GM23338 (cell line): ENCODE results near the gene TMEM269. TPM values are rescaled to one million over a fixed set of nuclear protein-coding genes. Genes with fewer than 3 reads are reported as not detected.

ENCODE experiments used
- ATAC-seq: fragments of 200-7000 bp; cut with Tn5 transposase; 3 replicates; pipeline ENCODE4 v1.9.1; 2020
- DNase-seq: peaks from one replicate; pipeline ENCODE4 v3.0.0-alpha.2; 2015; ENCODE audit warnings: low spot score
- H2AFZ ChIP-seq: fragments of 200-600 bp; sonication (generic); 2 replicates; pipeline ENCODE4 v1.8.0; 2016; ENCODE audit warnings: antibody characterized with exemption, mild to moderate bottlenecking, moderate library complexity
- H3F3A ChIP-seq: fragments of 200-600 bp; sonication (generic); replicated peaks from 2 replicates; pipeline ENCODE4 v1.8.0; 2017; ENCODE audit warnings: antibody characterized with exemption, mixed run types, low read depth
- H3K27ac ChIP-seq: fragments of 200-600 bp; sonication (generic); 2 replicates; pipeline ENCODE4 v1.6.1; 2016; ENCODE audit warnings: low read depth
- H3K27me3 ChIP-seq: fragments of 200-600 bp; sonication (generic); 2 replicates; pipeline ENCODE4 v1.8.0; 2016; ENCODE audit warnings: mild to moderate bottlenecking, mixed run types, moderate library complexity; ENCODE audit not compliant: insufficient read depth
- H3K36me3 ChIP-seq: fragments of 200-600 bp; sonication (generic); 2 replicates; pipeline ENCODE4 v1.8.0; 2016; ENCODE audit warnings: mild to moderate bottlenecking; ENCODE audit not compliant: insufficient read depth
- H3K4me1 ChIP-seq: fragments of 200-600 bp; sonication (generic); 2 replicates; pipeline ENCODE4 v1.8.0; 2016; ENCODE audit warnings: mild to moderate bottlenecking, moderate library complexity; ENCODE audit not compliant: insufficient read depth
- H3K4me2 ChIP-seq: fragments of 200-600 bp; sonication (generic); 2 replicates; pipeline ENCODE4 v1.7.1; 2017; ENCODE audit warnings: mixed run types
- H3K4me3 ChIP-seq: fragments of 200-600 bp; sonication (generic); 2 replicates; pipeline ENCODE4 v1.6.1; 2016; ENCODE audit warnings: mixed run types
- H3K79me2 ChIP-seq: fragments of 200-600 bp; sonication (generic); replicated peaks from 2 replicates; pipeline ENCODE4 v1.8.0; 2017; ENCODE audit warnings: mild to moderate bottlenecking; ENCODE audit not compliant: insufficient read depth
- H3K9me2 ChIP-seq: fragments of 200-600 bp; sonication (generic); 2 replicates; pipeline ENCODE4 v1.8.0; 2017; ENCODE audit not compliant: insufficient read depth
- H4K20me1 ChIP-seq: fragments of 200-600 bp; sonication (generic); replicated peaks from 2 replicates; pipeline ENCODE4 v1.8.0; 2017; ENCODE audit warnings: mild to moderate bottlenecking; ENCODE audit not compliant: insufficient read depth
- H3K27ac Mint-ChIP-seq: 2 replicates; pipeline ENCODE4 v1.8.0; 2020; ENCODE audit warnings: inconsistent platforms, mild to moderate bottlenecking, moderate library complexity, mixed read lengths
- H3K27me3 Mint-ChIP-seq: 3 replicates; pipeline ENCODE4 v1.8.0; 2022; ENCODE audit warnings: low read depth, mild to moderate bottlenecking, moderate library complexity, mixed read lengths, inconsistent platforms; ENCODE audit not compliant: insufficient read depth, poor library complexity
- H3K36me3 Mint-ChIP-seq: 3 replicates; pipeline ENCODE4 v1.8.0; 2021; ENCODE audit warnings: low read depth, mild to moderate bottlenecking, inconsistent platforms, moderate library complexity, mixed read lengths
- H3K4me1 Mint-ChIP-seq: 3 replicates; pipeline ENCODE4 v1.8.0; 2020; ENCODE audit warnings: mild to moderate bottlenecking, inconsistent platforms, mixed read lengths
- H3K4me3 Mint-ChIP-seq: 3 replicates; pipeline ENCODE4 v1.8.0; 2021; ENCODE audit warnings: moderate library complexity, mild to moderate bottlenecking, inconsistent platforms, mixed read lengths
- H3K9me3 Mint-ChIP-seq: 3 replicates; pipeline ENCODE4 v1.8.0; 2020; ENCODE audit warnings: moderate library complexity, mild to moderate bottlenecking, inconsistent platforms, mixed read lengths
- CREB1 ChIP-seq: fragments of 250-450 bp; sonication (Bioruptor Pico); IDR thresholded peaks from 2 replicates; pipeline ENCODE4 v1.5.0; 2020; ENCODE audit warnings: low read depth, mild to moderate bottlenecking, moderate library complexity
- EZH2 ChIP-seq: fragments of 200-600 bp; sonication (generic); IDR thresholded peaks from one replicate; pipeline ENCODE4 v1.8.0; 2017; ENCODE audit warnings: antibody characterized with exemption, mild to moderate bottlenecking, low read depth; ENCODE audit not compliant: unreplicated experiment
- EZH2phosphoT487 ChIP-seq: fragments of 200-600 bp; sonication (generic); IDR thresholded peaks from one replicate; pipeline ENCODE4 v1.8.1; 2018; ENCODE audit warnings: antibody characterized with exemption; ENCODE audit not compliant: unreplicated experiment
- JUNB ChIP-seq: IDR thresholded peaks from one replicate; pipeline ENCODE4 v1.6.1; 2016; ENCODE audit warnings: antibody characterized with exemption; ENCODE audit not compliant: unreplicated experiment
- NANOG ChIP-seq: IDR thresholded peaks from 2 replicates; pipeline ENCODE4 v1.6.1; 2016; ENCODE audit warnings: antibody characterized with exemption, borderline replicate concordance
- POLR2AphosphoS5 ChIP-seq: IDR thresholded peaks from 2 replicates; pipeline ENCODE4 v1.6.1; 2016; ENCODE audit warnings: antibody characterized with exemption, low read depth
- STAT1 ChIP-seq: IDR thresholded peaks from one replicate; pipeline ENCODE4 v1.6.1; 2016; ENCODE audit warnings: antibody characterized with exemption; ENCODE audit not compliant: unreplicated experiment
- ZNF114 ChIP-seq: fragments of 250-450 bp; sonication (Bioruptor Pico); IDR thresholded peaks from 2 replicates; pipeline ENCODE4 v1.5.0; 2020; ENCODE audit warnings: mild to moderate bottlenecking, moderate library complexity
- ZNF331 ChIP-seq: fragments of 250-450 bp; sonication (Bioruptor Pico); IDR thresholded peaks from 2 replicates; pipeline ENCODE4 v1.5.0; 2020; ENCODE audit warnings: low read depth, mild to moderate bottlenecking, moderate library complexity
- polyA plus RNA-seq: library from polyadenylated mRNA; unstranded; fragments of >200 nt; fragmentation: Nextera tagmentation; extraction: Ambion mirVana; gene quantifications from 2 replicates; pipeline ENCODE4 v1.2.1, GENCODE V29; 2016
- total RNA-seq: library from RNA; depleted of rRNA; stranded (reverse); fragments of >200 nt; shearing (Covaris generic); gene quantifications from 2 replicates; pipeline ENCODE4 v1.2.3, GENCODE V29; 2014
- TF ChIP-seq, protein P1 (sequence below): IDR thresholded peaks from one replicate; pipeline ENCODE4 v1.6.1; 2018; ENCODE audit warnings: antibody characterized with exemption; ENCODE audit not compliant: unreplicated experiment
- TF ChIP-seq, protein P2 (sequence below): IDR thresholded peaks from 2 replicates; pipeline ENCODE4 v1.6.1; 2016; ENCODE audit warnings: antibody characterized with exemption
- TF ChIP-seq, protein P3 (sequence below), 2 experiments: fragments of 200-600 bp in 1 of 2; sonication (generic) in 1 of 2; conservative IDR thresholded peaks; 2 replicates each; pipeline versions ENCODE4 v1.5.1 to v1.6.1; 2016 to 2017; ENCODE audit warnings: antibody characterized with exemption in 2 of 2, low read depth in 2 of 2, mild to moderate bottlenecking in 2 of 2, moderate library complexity in 1 of 2
- TF ChIP-seq, protein P4 (sequence below): fragments of 250-450 bp; sonication (Bioruptor Pico); IDR thresholded peaks from 2 replicates; pipeline ENCODE4 v1.5.0; 2020; ENCODE audit warnings: mild to moderate bottlenecking, moderate library complexity

The TMEM269 gene
- total and polyA plus RNA-seq, 2 experiments from 2014 or later = 0.31 to 0.45 TPM

DNA sequence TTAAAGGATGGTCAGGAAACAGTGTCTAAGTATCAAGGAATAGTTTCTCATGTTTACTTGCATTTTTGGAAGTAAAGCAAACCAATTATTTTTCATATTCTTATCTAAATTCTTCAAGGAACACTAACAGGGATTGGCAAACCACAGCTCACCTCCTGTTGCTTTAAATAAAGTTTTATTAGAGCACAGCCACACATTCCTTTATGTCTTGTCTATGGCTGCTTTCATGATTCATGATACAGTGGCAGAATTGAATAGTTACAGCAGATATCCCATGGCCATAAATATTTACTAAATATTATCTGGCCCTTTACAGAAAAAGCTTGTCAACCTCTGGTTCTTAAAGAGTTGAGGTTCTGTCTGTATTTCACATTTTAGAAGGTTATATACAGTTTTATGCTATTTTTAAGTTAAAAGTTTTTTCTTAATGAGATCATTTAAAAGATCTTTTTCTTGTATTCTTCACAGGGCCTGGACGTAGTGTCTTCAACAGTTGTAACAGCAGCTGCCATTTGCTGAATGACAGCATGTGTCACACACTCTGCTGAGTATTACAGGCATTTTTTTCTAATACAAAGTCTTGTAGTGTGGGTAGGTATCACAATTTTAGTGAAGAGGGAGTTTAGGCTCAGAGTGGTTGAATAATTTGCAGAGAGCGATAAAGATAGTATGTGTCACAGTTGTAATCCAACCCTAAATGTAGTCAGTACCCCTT is 64.2 kb downstream of the TMEM269 start:
- Histone ChIP-seq H3K9me2 (no peaks in the 10 kb centered on the region), H3F3A (no peaks in the 10 kb centered on the region), H4K20me1 (0 out of 2 replicates have a peak, but pooled peaks cover 4% of the 10 kb centered on the region), H2AFZ (no peak overlapping the region), H3K79me2 (peaks cover 25% of the 10 kb centered on the region), H3K27ac (no peak overlapping the region), H3K27me3 (no peaks in the 10 kb centered on the region), H3K36me3 (peaks cover 14% of the 10 kb centered on the region; the same call in 1 of the 2 replicates), H3K4me3 (no peak overlapping the region), H3K4me1 (peaks cover 27% of the 10 kb centered on the region), H3K4me2 (peak overlapping the region; percentile 99; the same call in 1 of the 2 replicates)
- no peak for TF ChIP-seq NANOG
- TF ChIP-seq, protein P1, sequence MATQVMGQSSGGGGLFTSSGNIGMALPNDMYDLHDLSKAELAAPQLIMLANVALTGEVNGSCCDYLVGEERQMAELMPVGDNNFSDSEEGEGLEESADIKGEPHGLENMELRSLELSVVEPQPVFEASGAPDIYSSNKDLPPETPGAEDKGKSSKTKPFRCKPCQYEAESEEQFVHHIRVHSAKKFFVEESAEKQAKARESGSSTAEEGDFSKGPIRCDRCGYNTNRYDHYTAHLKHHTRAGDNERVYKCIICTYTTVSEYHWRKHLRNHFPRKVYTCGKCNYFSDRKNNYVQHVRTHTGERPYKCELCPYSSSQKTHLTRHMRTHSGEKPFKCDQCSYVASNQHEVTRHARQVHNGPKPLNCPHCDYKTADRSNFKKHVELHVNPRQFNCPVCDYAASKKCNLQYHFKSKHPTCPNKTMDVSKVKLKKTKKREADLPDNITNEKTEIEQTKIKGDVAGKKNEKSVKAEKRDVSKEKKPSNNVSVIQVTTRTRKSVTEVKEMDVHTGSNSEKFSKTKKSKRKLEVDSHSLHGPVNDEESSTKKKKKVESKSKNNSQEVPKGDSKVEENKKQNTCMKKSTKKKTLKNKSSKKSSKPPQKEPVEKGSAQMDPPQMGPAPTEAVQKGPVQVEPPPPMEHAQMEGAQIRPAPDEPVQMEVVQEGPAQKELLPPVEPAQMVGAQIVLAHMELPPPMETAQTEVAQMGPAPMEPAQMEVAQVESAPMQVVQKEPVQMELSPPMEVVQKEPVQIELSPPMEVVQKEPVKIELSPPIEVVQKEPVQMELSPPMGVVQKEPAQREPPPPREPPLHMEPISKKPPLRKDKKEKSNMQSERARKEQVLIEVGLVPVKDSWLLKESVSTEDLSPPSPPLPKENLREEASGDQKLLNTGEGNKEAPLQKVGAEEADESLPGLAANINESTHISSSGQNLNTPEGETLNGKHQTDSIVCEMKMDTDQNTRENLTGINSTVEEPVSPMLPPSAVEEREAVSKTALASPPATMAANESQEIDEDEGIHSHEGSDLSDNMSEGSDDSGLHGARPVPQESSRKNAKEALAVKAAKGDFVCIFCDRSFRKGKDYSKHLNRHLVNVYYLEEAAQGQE = no peak
- TF ChIP-seq POLR2AphosphoS5 = no peak
- TF ChIP-seq EZH2 = no peak
- TF ChIP-seq, protein P2, sequence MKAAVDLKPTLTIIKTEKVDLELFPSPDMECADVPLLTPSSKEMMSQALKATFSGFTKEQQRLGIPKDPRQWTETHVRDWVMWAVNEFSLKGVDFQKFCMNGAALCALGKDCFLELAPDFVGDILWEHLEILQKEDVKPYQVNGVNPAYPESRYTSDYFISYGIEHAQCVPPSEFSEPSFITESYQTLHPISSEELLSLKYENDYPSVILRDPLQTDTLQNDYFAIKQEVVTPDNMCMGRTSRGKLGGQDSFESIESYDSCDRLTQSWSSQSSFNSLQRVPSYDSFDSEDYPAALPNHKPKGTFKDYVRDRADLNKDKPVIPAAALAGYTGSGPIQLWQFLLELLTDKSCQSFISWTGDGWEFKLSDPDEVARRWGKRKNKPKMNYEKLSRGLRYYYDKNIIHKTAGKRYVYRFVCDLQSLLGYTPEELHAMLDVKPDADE = no peak
- no peak for TF ChIP-seq EZH2phosphoT487
- TF ChIP-seq CREB1 (CRISPR knock-in tag) = no peak
- TF ChIP-seq, protein P3, sequence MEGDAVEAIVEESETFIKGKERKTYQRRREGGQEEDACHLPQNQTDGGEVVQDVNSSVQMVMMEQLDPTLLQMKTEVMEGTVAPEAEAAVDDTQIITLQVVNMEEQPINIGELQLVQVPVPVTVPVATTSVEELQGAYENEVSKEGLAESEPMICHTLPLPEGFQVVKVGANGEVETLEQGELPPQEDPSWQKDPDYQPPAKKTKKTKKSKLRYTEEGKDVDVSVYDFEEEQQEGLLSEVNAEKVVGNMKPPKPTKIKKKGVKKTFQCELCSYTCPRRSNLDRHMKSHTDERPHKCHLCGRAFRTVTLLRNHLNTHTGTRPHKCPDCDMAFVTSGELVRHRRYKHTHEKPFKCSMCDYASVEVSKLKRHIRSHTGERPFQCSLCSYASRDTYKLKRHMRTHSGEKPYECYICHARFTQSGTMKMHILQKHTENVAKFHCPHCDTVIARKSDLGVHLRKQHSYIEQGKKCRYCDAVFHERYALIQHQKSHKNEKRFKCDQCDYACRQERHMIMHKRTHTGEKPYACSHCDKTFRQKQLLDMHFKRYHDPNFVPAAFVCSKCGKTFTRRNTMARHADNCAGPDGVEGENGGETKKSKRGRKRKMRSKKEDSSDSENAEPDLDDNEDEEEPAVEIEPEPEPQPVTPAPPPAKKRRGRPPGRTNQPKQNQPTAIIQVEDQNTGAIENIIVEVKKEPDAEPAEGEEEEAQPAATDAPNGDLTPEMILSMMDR (conservative IDR thresholded peaks at IDR 0.05; ENCODE audit: low read depth in 2 of 2) = no peak
- no peak for TF ChIP-seq STAT1
- no peak for TF ChIP-seq JUNB
- TF ChIP-seq, protein P4, sequence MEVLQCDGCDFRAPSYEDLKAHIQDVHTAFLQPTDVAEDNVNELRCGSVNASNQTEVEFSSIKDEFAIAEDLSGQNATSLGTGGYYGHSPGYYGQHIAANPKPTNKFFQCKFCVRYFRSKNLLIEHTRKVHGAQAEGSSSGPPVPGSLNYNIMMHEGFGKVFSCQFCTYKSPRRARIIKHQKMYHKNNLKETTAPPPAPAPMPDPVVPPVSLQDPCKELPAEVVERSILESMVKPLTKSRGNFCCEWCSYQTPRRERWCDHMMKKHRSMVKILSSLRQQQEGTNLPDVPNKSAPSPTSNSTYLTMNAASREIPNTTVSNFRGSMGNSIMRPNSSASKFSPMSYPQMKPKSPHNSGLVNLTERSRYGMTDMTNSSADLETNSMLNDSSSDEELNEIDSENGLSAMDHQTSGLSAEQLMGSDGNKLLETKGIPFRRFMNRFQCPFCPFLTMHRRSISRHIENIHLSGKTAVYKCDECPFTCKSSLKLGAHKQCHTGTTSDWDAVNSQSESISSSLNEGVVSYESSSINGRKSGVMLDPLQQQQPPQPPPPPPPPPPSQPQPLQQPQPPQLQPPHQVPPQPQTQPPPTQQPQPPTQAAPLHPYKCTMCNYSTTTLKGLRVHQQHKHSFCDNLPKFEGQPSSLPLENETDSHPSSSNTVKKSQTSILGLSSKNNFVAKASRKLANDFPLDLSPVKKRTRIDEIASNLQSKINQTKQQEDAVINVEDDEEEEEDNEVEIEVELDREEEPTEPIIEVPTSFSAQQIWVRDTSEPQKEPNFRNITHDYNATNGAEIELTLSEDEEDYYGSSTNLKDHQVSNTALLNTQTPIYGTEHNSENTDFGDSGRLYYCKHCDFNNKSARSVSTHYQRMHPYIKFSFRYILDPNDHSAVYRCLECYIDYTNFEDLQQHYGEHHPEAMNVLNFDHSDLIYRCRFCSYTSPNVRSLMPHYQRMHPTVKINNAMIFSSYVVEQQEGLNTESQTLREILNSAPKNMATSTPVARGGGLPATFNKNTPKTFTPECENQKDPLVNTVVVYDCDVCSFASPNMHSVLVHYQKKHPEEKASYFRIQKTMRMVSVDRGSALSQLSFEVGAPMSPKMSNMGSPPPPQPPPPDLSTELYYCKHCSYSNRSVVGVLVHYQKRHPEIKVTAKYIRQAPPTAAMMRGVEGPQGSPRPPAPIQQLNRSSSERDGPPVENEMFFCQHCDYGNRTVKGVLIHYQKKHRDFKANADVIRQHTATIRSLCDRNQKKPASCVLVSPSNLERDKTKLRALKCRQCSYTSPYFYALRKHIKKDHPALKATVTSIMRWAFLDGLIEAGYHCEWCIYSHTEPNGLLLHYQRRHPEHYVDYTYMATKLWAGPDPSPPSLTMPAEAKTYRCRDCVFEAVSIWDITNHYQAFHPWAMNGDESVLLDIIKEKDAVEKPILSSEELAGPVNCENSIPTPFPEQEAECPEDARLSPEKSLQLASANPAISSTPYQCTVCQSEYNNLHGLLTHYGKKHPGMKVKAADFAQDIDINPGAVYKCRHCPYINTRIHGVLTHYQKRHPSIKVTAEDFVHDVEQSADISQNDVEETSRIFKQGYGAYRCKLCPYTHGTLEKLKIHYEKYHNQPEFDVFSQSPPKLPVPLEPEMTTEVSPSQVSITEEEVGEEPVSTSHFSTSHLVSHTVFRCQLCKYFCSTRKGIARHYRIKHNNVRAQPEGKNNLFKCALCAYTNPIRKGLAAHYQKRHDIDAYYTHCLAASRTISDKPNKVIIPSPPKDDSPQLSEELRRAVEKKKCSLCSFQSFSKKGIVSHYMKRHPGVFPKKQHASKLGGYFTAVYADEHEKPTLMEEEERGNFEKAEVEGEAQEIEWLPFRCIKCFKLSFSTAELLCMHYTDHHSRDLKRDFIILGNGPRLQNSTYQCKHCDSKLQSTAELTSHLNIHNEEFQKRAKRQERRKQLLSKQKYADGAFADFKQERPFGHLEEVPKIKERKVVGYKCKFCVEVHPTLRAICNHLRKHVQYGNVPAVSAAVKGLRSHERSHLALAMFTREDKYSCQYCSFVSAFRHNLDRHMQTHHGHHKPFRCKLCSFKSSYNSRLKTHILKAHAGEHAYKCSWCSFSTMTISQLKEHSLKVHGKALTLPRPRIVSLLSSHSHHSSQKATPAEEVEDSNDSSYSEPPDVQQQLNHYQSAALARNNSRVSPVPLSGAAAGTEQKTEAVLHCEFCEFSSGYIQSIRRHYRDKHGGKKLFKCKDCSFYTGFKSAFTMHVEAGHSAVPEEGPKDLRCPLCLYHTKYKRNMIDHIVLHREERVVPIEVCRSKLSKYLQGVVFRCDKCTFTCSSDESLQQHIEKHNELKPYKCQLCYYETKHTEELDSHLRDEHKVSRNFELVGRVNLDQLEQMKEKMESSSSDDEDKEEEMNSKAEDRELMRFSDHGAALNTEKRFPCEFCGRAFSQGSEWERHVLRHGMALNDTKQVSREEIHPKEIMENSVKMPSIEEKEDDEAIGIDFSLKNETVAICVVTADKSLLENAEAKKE (CRISPR knock-in tag) = no peak
- TF ChIP-seq ZNF114 (CRISPR knock-in tag) = no peak
- no peak for TF ChIP-seq ZNF331 (CRISPR knock-in tag)
- no peaks in the 10 kb centered on the region; the same call in 2 of the 3 replicates for H3K9me3 Mint-ChIP-seq
- peaks cover 20% of the 10 kb centered on the region for H3K4me1 Mint-ChIP-seq
- H3K27ac Mint-ChIP-seq = no peak overlapping the region; the same call in 1 of the 2 replicates
- no peak overlapping the region for H3K4me3 Mint-ChIP-seq
- H3K36me3 Mint-ChIP-seq = peaks cover 41% of the 10 kb centered on the region
- DNase-seq = no peak
- no peak for ATAC-seq
- peaks cover 4% of the 10 kb centered on the region for H3K27me3 Mint-ChIP-seq
